H9 (cell line): Measurements from ENCODE around the gene CDKN2B. TPM values are rescaled to one million over a fixed set of nuclear protein-coding genes. Genes with fewer than 3 reads are reported as not detected.

Source experiments
- DNase-seq: peaks from one replicate; pipeline ENCODE4 v3.0.0-alpha.2; 2017
- H2AFZ ChIP-seq: one replicate; pipeline ENCODE4 v1.6.1; 2013; ENCODE audit warnings: mild to moderate bottlenecking, low read length, control low read depth, moderate library complexity
- H2AK5ac ChIP-seq: 2 replicates; pipeline ENCODE4 v1.6.1; 2013; ENCODE audit warnings: low read length, control low read depth, mixed read lengths; ENCODE audit not compliant: insufficient read length
- H2BK120ac ChIP-seq: one replicate; pipeline ENCODE4 v1.6.1; 2013; ENCODE audit warnings: low read depth, mild to moderate bottlenecking, low read length, control low read depth, inconsistent platforms; ENCODE audit not compliant: poor library complexity, severe bottlenecking
- H2BK12ac ChIP-seq: 2 replicates; pipeline ENCODE4 v1.6.1; 2013; ENCODE audit warnings: low read length, control low read depth, mixed read lengths, low read depth; ENCODE audit not compliant: insufficient read length
- H2BK15ac ChIP-seq: 2 replicates; pipeline ENCODE4 v1.6.1; 2013; ENCODE audit warnings: low read depth, low read length, control low read depth
- H2BK20ac ChIP-seq: one replicate; pipeline ENCODE4 v1.6.1; 2013; ENCODE audit warnings: low read depth, mild to moderate bottlenecking, low read length, control low read depth, inconsistent platforms; ENCODE audit not compliant: poor library complexity, severe bottlenecking
- H2BK5ac ChIP-seq: 2 replicates; pipeline ENCODE4 v1.6.1; 2013; ENCODE audit warnings: low read length, control low read depth, mixed read lengths; ENCODE audit not compliant: insufficient read length
- H3K14ac ChIP-seq: 2 replicates; pipeline ENCODE4 v1.6.1; 2013; ENCODE audit warnings: low read length, control low read depth; ENCODE audit not compliant: insufficient read depth
- H3K18ac ChIP-seq: 2 replicates; pipeline ENCODE4 v1.6.1; 2013; ENCODE audit warnings: low read depth, mild to moderate bottlenecking, mixed read lengths, low read length, control low read depth; ENCODE audit not compliant: insufficient read length
- H3K23ac ChIP-seq: 2 replicates; pipeline ENCODE4 v1.6.1; 2013; ENCODE audit warnings: low read length, control low read depth, mixed read lengths, low read depth; ENCODE audit not compliant: insufficient read length
- H3K23me2 ChIP-seq: 2 replicates; pipeline ENCODE4 v1.6.1; 2013; ENCODE audit warnings: low read depth, mild to moderate bottlenecking, mixed read lengths, low read length, control low read depth; ENCODE audit not compliant: insufficient read length, poor library complexity, severe bottlenecking
- H3K27ac ChIP-seq: 2 replicates; pipeline ENCODE4 v1.5.1; 2013; ENCODE audit warnings: low read length, control low read depth, mixed read lengths, low read depth; ENCODE audit not compliant: insufficient read length
- H3K27me3 ChIP-seq: 2 replicates; pipeline ENCODE4 v1.6.1; 2013; ENCODE audit warnings: low read length, control low read depth, inconsistent platforms; ENCODE audit not compliant: insufficient read depth
- H3K4ac ChIP-seq: 2 replicates; pipeline ENCODE4 v1.6.1; 2013; ENCODE audit warnings: low read depth, mild to moderate bottlenecking, control low read depth, inconsistent platforms, low read length, moderate library complexity
- H3K4me1 ChIP-seq: 2 replicates; pipeline ENCODE4 v1.6.1; 2013; ENCODE audit warnings: low read length, control low read depth, inconsistent platforms; ENCODE audit not compliant: insufficient read depth
- H3K4me2 ChIP-seq: 2 replicates; pipeline ENCODE4 v1.6.1; 2013; ENCODE audit warnings: low read length, control low read depth, mixed read lengths; ENCODE audit not compliant: insufficient read length, insufficient read depth
- H3K56ac ChIP-seq: 2 replicates; pipeline ENCODE4 v1.6.1; 2013; ENCODE audit warnings: low read depth, mild to moderate bottlenecking, mixed read lengths, low read length, control low read depth; ENCODE audit not compliant: insufficient read length
- H3K79me1 ChIP-seq: 2 replicates; pipeline ENCODE4 v1.6.1; 2013; ENCODE audit warnings: low read depth, mild to moderate bottlenecking, moderate library complexity, low read length, control low read depth, inconsistent platforms; ENCODE audit not compliant: insufficient read depth, poor library complexity, severe bottlenecking
- H3K79me2 ChIP-seq: 2 replicates; pipeline ENCODE4 v1.6.1; 2013; ENCODE audit warnings: low read length, control low read depth, inconsistent platforms; ENCODE audit not compliant: insufficient read depth
- H3K9ac ChIP-seq: 2 replicates; pipeline ENCODE4 v1.6.1; 2013; ENCODE audit warnings: low read length, control low read depth, mixed read lengths; ENCODE audit not compliant: insufficient read length; ENCODE audit errors: extremely low read depth
- H3K9me3 ChIP-seq: one replicate; pipeline ENCODE4 v1.6.1; 2013; ENCODE audit warnings: low read depth, low read length, inconsistent platforms; ENCODE audit not compliant: control insufficient read depth
- H3T11ph ChIP-seq: one replicate; pipeline ENCODE4 v1.6.1; 2013; ENCODE audit warnings: mild to moderate bottlenecking, low read length, control low read depth, inconsistent platforms
- H4K20me1 ChIP-seq: one replicate; pipeline ENCODE4 v1.6.1; 2013; ENCODE audit not compliant: control insufficient read depth, insufficient read length, insufficient read depth
- H4K5ac ChIP-seq: 2 replicates; pipeline ENCODE4 v1.6.1; 2013; ENCODE audit warnings: low read depth, mild to moderate bottlenecking, mixed read lengths, low read length, control low read depth; ENCODE audit not compliant: insufficient read length
- H4K8ac ChIP-seq: replicated peaks from 2 replicates; pipeline ENCODE4 v1.6.1; 2013; ENCODE audit warnings: low read length, control low read depth, mixed read lengths, low read depth; ENCODE audit not compliant: insufficient read length
- H4K91ac ChIP-seq: 2 replicates; pipeline ENCODE4 v1.6.1; 2013; ENCODE audit warnings: low read depth, mild to moderate bottlenecking, moderate library complexity, mixed read lengths, low read length, control low read depth; ENCODE audit not compliant: insufficient read length
- H3K27ac Mint-ChIP-seq, 3 experiments: 2 replicates in 2 of 3; 3 replicates in 1 of 3; pipeline ENCODE4 v1.8.0; 2020 to 2021; ENCODE audit warnings: mixed read lengths in 3 of 3, mild to moderate bottlenecking in 1 of 3, moderate library complexity in 1 of 3
- H3K27me3 Mint-ChIP-seq: 2 replicates; pipeline ENCODE4 v1.8.0; 2021; ENCODE audit warnings: low read depth, mild to moderate bottlenecking, moderate library complexity, mixed read lengths
- H3K36me3 Mint-ChIP-seq, 3 experiments: 2 replicates in 2 of 3; 3 replicates in 1 of 3; pipeline ENCODE4 v1.8.0; 2020 to 2021; ENCODE audit warnings: low read depth in 3 of 3, mixed read lengths in 3 of 3; ENCODE audit not compliant: insufficient read depth in 1 of 3
- H3K4me1 Mint-ChIP-seq, 2 experiments: 2 replicates each; pipeline ENCODE4 v1.8.0; 2020; ENCODE audit warnings: mixed read lengths in 2 of 2
- H3K4me3 Mint-ChIP-seq, 2 experiments: 2 replicates in 1 of 2; 3 replicates in 1 of 2; pipeline ENCODE4 v1.8.0; 2020 to 2021; ENCODE audit warnings: mild to moderate bottlenecking in 2 of 2, mixed read lengths in 2 of 2, moderate library complexity in 1 of 2
- H3K9me3 Mint-ChIP-seq, 2 experiments: 2 replicates in 1 of 2; 3 replicates in 1 of 2; pipeline ENCODE4 v1.8.0; 2020; ENCODE audit warnings: mild to moderate bottlenecking in 2 of 2, mixed read lengths in 2 of 2, moderate library complexity in 1 of 2
- CTCF ChIP-seq: fragments of 200-600 bp; sonication (generic); conservative IDR thresholded peaks from 3 replicates; pipeline ENCODE4 v1.8.0; 2021; ENCODE audit warnings: antibody characterized with exemption, mild to moderate bottlenecking
- WGBS: extraction: QIAGEN DNeasy Blood & Tissue Kit; methylation state at CpG from one replicate; pipeline ENCODE4 v1.1.7; 2013; ENCODE audit warnings: missing lambda C conversion rate, low lambda C conversion rate, mixed read lengths; ENCODE audit not compliant: insufficient read length; ENCODE audit errors: extremely low coverage; 5-methylcytosine and 5-hydroxymethylcytosine counted together
- total RNA-seq: library from RNA; stranded (reverse); gene quantifications from 2 replicates; pipeline ENCODE4 v1.2.1, GENCODE V29; 2021

Gene CDKN2B
- total RNA-seq, 1 experiment from 2014 or later = 0.13 TPM

- no peak overlapping the region for H4K91ac ChIP-seq
- WGBS = no CpG with 5 or more reads among the region's 8 CpGs
- peak overlapping the region; percentile 95 for H3K4me2 ChIP-seq
- H3K56ac ChIP-seq = no peak overlapping the region
- peaks cover 85% of the 10 kb centered on the region for H3K27me3 Mint-ChIP-seq
- no peak overlapping the region for H2BK5ac ChIP-seq
- H2AK5ac ChIP-seq = no peak overlapping the region
- no peak overlapping the region for H4K5ac ChIP-seq
- H3K23ac ChIP-seq = no peak overlapping the region
- peaks cover 30% of the 10 kb centered on the region; the same call in 1 of the 2 replicates for H3K27me3 ChIP-seq
- H3K14ac ChIP-seq = no peak overlapping the region
- H3K4me1 ChIP-seq = no peaks in the 10 kb centered on the region
- H3K4me3 Mint-ChIP-seq = peak overlapping the region; percentile 76 to 91; a peak in 3 of 5 replicates
- H3K9me3 ChIP-seq = no peaks in the 10 kb centered on the region
- no peak overlapping the region for H2BK20ac ChIP-seq
- H3K9ac ChIP-seq = no peak overlapping the region
- no peak overlapping the region for H2BK15ac ChIP-seq
- H3K9me3 Mint-ChIP-seq = no peaks in the 10 kb centered on the region; a peak in 2 of 5 replicates
- no peak for TF ChIP-seq CTCF
- H3K18ac ChIP-seq = no peak overlapping the region
- peaks cover 15% of the 10 kb centered on the region for H3K23me2 ChIP-seq
- no peaks in the 10 kb centered on the region; a peak in 2 of 7 replicates for H3K36me3 Mint-ChIP-seq
- H3T11ph ChIP-seq = no peak overlapping the region
- DNase-seq = no peak
- no peak overlapping the region for H3K27ac ChIP-seq
- no peak overlapping the region for H3K4ac ChIP-seq
- no peaks in the 10 kb centered on the region for H4K20me1 ChIP-seq
- H2AFZ ChIP-seq = no peak overlapping the region
- H3K79me2 ChIP-seq = no peaks in the 10 kb centered on the region
- no peak overlapping the region for H4K8ac ChIP-seq
- no peak overlapping the region for H2BK120ac ChIP-seq
- H3K79me1 ChIP-seq = no peaks in the 10 kb centered on the region
- H2BK12ac ChIP-seq = no peak overlapping the region
- H3K27ac Mint-ChIP-seq = no peak overlapping the region
- H3K4me1 Mint-ChIP-seq = peaks cover 14 to 23% of the 10 kb centered on the region in 2 experiments
These were observed 755 bp downstream of the CDKN2B start for GRCh38 chr9:22008384-22008716.
